Esophagus squamous epithelium (tissue), 5 donors: ENCODE data around the gene BCL2L1. TPM values are rescaled to one million over a fixed set of nuclear protein-coding genes. Genes with fewer than 3 reads are reported as not detected.

Source experiments
- DNase-seq: peaks from one replicate; lab custom pipeline; 2025; lab: John Stamatoyannopoulos, UW
- H3K27ac ChIP-seq, 4 donors: fragments of 200-600 bp; sonication (generic); one replicate each; pipeline ENCODE4 v1.5.1; 2016 to 2019; ENCODE audit warnings: mild to moderate bottlenecking in 1 of 4
- H3K27me3 ChIP-seq, 4 donors: fragments of 200-600 bp; sonication (generic); 1 replicate in 3 of 4; 2 replicates in 1 of 4; pipeline versions ENCODE4 v1.5.1 to v1.6.0; 2017 to 2021; ENCODE audit warnings: antibody characterized with exemption in 1 of 4
- H3K36me3 ChIP-seq, 3 donors: fragments of 200-600 bp; sonication (generic); one replicate each; pipeline ENCODE4 v1.5.1; 2016 to 2019
- H3K4me1 ChIP-seq, 3 donors: fragments of 200-600 bp; sonication (generic); one replicate each; pipeline ENCODE4 v1.5.1; 2017 to 2019
- H3K4me3 ChIP-seq, 4 donors: fragments of 200-600 bp; sonication (generic); 1 replicate in 3 of 4; 2 replicates in 1 of 4; pipeline ENCODE4 v1.5.1; 2016 to 2019; ENCODE audit warnings: mild to moderate bottlenecking in 2 of 4, moderate library complexity in 1 of 4
- H3K9me3 ChIP-seq, 3 donors: fragments of 200-600 bp; sonication (generic); one replicate each; pipeline ENCODE4 v1.5.1; 2016 to 2019
- POLR2A ChIP-seq, 4 donors: fragments of 450-650 bp; IDR thresholded peaks; one replicate each; pipeline ENCODE4 v1.6.1; 2017; ENCODE audit warnings: antibody characterized with exemption in 4 of 4, mild to moderate bottlenecking in 4 of 4, moderate library complexity in 3 of 4
- WGBS, 2 donors: methylation state at CpG; one replicate each; pipeline ENCODE4 v1.1.5; 2018; 5-methylcytosine and 5-hydroxymethylcytosine counted together
- intact Hi-C: fragments of 100-400 bp; cut with DNase I; formaldehyde crosslinking; loops from one replicate; pipeline ENCODE4 v1.15.0; 2022
- total RNA-seq, 4 donors: library from RNA; depleted of rRNA; stranded (reverse); fragments of >200 nt; gene quantifications; one replicate each; pipeline ENCODE4 v1.1.0, GENCODE V29; 2016
- TF ChIP-seq, protein P1 (sequence below), 6 experiments: fragments of 450-650 bp in 4 of 6; fragments of 200-600 bp in 2 of 6; sonication (generic) in 2 of 6; IDR thresholded peaks; one replicate each; pipeline ENCODE4 v1.5.1; 2016 to 2019; ENCODE audit warnings: antibody characterized with exemption in 6 of 6, mild to moderate bottlenecking in 4 of 6, moderate library complexity in 4 of 6
- donor health status: DM: yes; HTN: yes; CAD: no.

The BCL2L1 gene
- total RNA-seq, 4 donors from 2014 or later: 65.4 to 105 (median 90.1) TPM

DNA sequence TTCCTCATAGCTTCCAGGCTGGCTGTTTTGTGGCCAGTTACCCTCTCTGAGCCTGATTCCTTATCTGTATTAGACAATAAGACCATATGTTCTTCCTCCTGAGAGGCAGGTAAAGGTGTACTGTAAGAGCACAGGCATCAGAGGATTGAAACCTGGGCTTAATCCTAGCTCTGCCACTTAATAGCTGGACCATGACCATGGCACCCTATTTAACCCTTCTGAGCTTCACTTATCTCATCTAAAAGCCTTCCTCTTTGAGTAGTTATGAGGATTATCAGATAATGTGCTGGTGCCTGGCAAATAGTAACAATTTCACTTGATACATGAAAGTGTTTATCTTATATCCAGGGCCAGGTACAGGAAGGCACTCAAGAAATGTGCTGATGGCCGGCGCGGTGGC is 34.9 kb downstream of the BCL2L1 start:
- WGBS, 2 donors: no CpG with 5 or more reads among the region's 3 CpGs
- Histone ChIP-seq H3K36me3 (peaks cover 0 to 66% (median 0%) of the 10 kb centered on the region in 3 donors), H3K27ac (no peak overlapping the region), H3K9me3 (no peaks in the 10 kb centered on the region), H3K27me3 (no peaks in the 10 kb centered on the region), H3K4me3 (no peak overlapping the region), H3K4me1 (peaks cover 3 to 57% (median 18%) of the 10 kb centered on the region in 3 donors)
- TF ChIP-seq, protein P1, sequence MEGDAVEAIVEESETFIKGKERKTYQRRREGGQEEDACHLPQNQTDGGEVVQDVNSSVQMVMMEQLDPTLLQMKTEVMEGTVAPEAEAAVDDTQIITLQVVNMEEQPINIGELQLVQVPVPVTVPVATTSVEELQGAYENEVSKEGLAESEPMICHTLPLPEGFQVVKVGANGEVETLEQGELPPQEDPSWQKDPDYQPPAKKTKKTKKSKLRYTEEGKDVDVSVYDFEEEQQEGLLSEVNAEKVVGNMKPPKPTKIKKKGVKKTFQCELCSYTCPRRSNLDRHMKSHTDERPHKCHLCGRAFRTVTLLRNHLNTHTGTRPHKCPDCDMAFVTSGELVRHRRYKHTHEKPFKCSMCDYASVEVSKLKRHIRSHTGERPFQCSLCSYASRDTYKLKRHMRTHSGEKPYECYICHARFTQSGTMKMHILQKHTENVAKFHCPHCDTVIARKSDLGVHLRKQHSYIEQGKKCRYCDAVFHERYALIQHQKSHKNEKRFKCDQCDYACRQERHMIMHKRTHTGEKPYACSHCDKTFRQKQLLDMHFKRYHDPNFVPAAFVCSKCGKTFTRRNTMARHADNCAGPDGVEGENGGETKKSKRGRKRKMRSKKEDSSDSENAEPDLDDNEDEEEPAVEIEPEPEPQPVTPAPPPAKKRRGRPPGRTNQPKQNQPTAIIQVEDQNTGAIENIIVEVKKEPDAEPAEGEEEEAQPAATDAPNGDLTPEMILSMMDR (IDR thresholded peaks at IDR 0.05): no peak
- no peak for TF ChIP-seq POLR2A (IDR thresholded peaks at IDR 0.05)
- no peak for DNase-seq
- intact Hi-C loops: no loop called here

DNA sequence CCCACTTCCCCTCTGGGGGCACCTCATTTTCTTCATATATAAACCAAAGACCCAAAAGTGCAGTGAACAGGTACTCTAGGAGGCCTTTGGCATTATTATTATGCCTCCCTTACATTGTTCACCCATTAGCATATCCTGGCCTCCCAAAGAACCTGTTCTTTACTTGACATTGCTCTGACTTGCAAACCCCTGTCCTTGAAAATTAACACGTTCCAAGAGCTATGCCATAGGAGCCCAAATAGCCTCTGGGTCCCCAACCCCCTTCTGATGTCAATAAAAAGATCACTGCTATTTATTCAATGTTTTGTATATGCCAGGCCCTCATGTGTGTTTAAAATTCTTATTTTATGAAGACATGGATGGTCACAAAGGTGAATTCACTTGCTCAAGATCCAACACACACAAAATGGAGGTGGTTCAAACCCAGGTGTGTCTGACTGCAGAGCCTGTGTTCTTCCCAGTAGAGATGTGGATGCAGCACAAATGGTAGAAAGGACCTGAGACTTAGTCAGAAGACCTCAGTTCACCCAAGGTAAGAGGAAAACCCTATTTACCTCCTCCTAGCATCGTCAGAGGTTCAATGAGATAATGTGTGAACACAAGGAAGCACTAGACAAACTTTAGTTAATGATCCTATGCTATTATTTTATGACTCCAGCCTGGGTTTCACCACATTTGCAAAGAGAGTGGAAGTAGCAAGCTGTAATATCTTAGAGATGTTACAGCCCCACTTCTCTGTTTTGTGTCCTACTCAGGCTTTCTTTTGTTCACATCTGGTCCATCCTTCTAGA is 36.6 kb downstream of the BCL2L1 start:
- 83 to 95% methylated on average over 2 of the region's 2 CpGs for WGBS, 2 donors
- Histone ChIP-seq H3K4me3 (no peak overlapping the region), H3K4me1 (peaks cover 3 to 60% (median 24%) of the 10 kb centered on the region in 3 donors), H3K9me3 (no peaks in the 10 kb centered on the region), H3K36me3 (peaks cover 0 to 67% (median 0%) of the 10 kb centered on the region in 3 donors), H3K27ac (peak overlapping the region in 3 of 4 donors; percentile 31 to 39 (median 37)), H3K27me3 (no peaks in the 10 kb centered on the region)
- TF ChIP-seq POLR2A (IDR thresholded peaks at IDR 0.05): no peak
- TF ChIP-seq, protein P1 (IDR thresholded peaks at IDR 0.05): no peak
- intact Hi-C loops: no loop called here
- DNase-seq: no peak

- no peak for DNase-seq
- Histone ChIP-seq H3K27me3 (no peaks in the 10 kb centered on the region), H3K36me3 (peaks cover 0 to 63% (median 0%) of the 10 kb centered on the region in 3 donors), H3K9me3 (no peaks in the 10 kb centered on the region), H3K27ac (peak overlapping the region in 1 of 4 donors; percentile 23), H3K4me1 (peaks cover 3 to 65% (median 24%) of the 10 kb centered on the region in 3 donors), H3K4me3 (no peak overlapping the region)
- 53 to 60% methylated on average over 11 of the region's 11 CpGs for WGBS, 2 donors
- intact Hi-C loops: no loop called here
- TF ChIP-seq, protein P1 (IDR thresholded peaks at IDR 0.05): no peak
- no peak for TF ChIP-seq POLR2A (IDR thresholded peaks at IDR 0.05)
These were observed 38.3 kb downstream of the BCL2L1 start for GRCh38 chr20:31684153-31685015.

DNA sequence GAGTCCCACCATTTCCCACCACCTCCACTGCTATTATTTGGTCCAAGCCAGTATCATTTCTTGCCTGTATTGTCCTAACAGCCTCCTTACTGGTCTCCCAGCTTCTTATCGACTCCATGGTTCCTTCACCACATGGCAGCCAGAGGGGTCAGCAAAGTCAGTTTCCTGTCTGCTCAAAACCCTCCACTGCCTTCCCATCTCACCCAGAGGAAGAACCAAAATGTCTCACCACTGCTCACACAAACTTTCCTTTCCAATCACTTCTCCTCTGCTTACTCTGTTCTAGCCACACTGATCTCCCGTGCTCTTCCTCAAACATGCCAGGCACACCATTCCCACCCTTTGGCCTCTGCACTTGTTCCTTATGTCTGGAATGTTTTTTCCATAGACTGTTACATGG is 39.7 kb downstream of the BCL2L1 start:
- Histone ChIP-seq H3K27me3 (no peaks in the 10 kb centered on the region), H3K4me3 (no peak overlapping the region), H3K4me1 (peaks cover 3 to 79% (median 38%) of the 10 kb centered on the region in 3 donors), H3K27ac (no peak overlapping the region), H3K9me3 (no peaks in the 10 kb centered on the region), H3K36me3 (peaks cover 0 to 67% (median 0%) of the 10 kb centered on the region in 3 donors)
- intact Hi-C loops: no loop called here
- no peak for DNase-seq
- 78 to 89% methylated on average over 2 of the region's 2 CpGs for WGBS, 2 donors
- no peak for TF ChIP-seq POLR2A (IDR thresholded peaks at IDR 0.05)
- TF ChIP-seq, protein P1 (IDR thresholded peaks at IDR 0.05): no peak
